GM12892 (cell line): ENCODE results near the gene CGREF1.

Experiments used
- DNase-seq: peaks from one replicate; pipeline ENCODE4 v3.0.0; 2011; ENCODE audit not compliant: insufficient read length
- FAIRE-seq: peaks from 2 replicates; lab custom pipeline; 2011; peaks lifted over from hg19 to GRCh38; lab: Jason Lieb, UNC
- POLR2A ChIP-seq: IDR thresholded peaks from 2 replicates; pipeline ENCODE4 v1.6.1; 2011; ENCODE audit warnings: low read depth, low read length, control low read depth
- POLR2AphosphoS5 ChIP-seq: IDR thresholded peaks from 2 replicates; pipeline ENCODE4 v1.6.1; 2011; ENCODE audit warnings: low read depth, low read length, control low read depth
- TAF1 ChIP-seq: IDR thresholded peaks from 2 replicates; pipeline ENCODE4 v1.6.1; 2011; ENCODE audit warnings: low read depth, mild to moderate bottlenecking, control low read depth, low read length, borderline replicate concordance

The CGREF1 gene

GRCh38 chr2:27134781-27135477 lies 16.0 kb upstream of the CGREF1 start:
- no peak for FAIRE-seq
- no peak for DNase-seq
- TF ChIP-seq POLR2A (no peak), POLR2AphosphoS5 (no peak), TAF1 (0 out of 2 replicates have a peak, but pooled peaks have one; percentile 20)

- DNase-seq (peak; percentile 99), FAIRE-seq (peak; percentile 99)
- TF ChIP-seq TAF1 (peak; percentile 22; the same call in 1 of the 2 replicates), POLR2A (peak; percentile 85), POLR2AphosphoS5 (peak; percentile 85)
These were observed 15.2 kb upstream of the CGREF1 start, which contains the start of gene PREB for GRCh38 chr2:27133905-27134780. TSS of gene PREB (minus strand) at chr2:27134636. CDS start at chr2:27134421, 215 bp downstream.

GRCh38 chr2:27133195-27133875 lies 14.4 kb upstream of the CGREF1 start:
- DNase-seq (no peak), FAIRE-seq (no peak)
- no peak for TF ChIP-seq POLR2A
- no peak for TF ChIP-seq POLR2AphosphoS5
- no peak for TF ChIP-seq TAF1

- DNase-seq (no peak), FAIRE-seq (no peak)
- TF ChIP-seq POLR2AphosphoS5, result no peak
- no peak for TF ChIP-seq TAF1
- TF ChIP-seq POLR2A, result no peak
These were observed 12.5 kb upstream of the CGREF1 start for GRCh38 chr2:27131429-27131828.

- no peak for FAIRE-seq
- no peak for TF ChIP-seq POLR2AphosphoS5
- TF ChIP-seq POLR2A, result no peak
- no peak for TF ChIP-seq TAF1
- no peak for DNase-seq
These were observed 11.5 kb upstream of the CGREF1 start for GRCh38 chr2:27130396-27130795.

GRCh38 chr2:27128668-27129571 lies 10.0 kb upstream of the CGREF1 start:
- TF ChIP-seq POLR2A (peak; percentile 7; the same call in 1 of the 2 replicates), TAF1 (no peak), POLR2AphosphoS5 (no peak)
- FAIRE-seq (no peak), DNase-seq (no peak)

- no peak for DNase-seq
- TF ChIP-seq POLR2AphosphoS5, result no peak
- TF ChIP-seq POLR2A, result 0 out of 2 replicates have a peak, but pooled peaks have one; percentile 10
- TF ChIP-seq TAF1, result no peak
- no peak for FAIRE-seq
These were observed 9.1 kb upstream of the CGREF1 start for GRCh38 chr2:27127883-27128667.

- TF ChIP-seq POLR2A (no peak), TAF1 (no peak), POLR2AphosphoS5 (no peak)
- DNase-seq, result no peak
- no peak for FAIRE-seq
These were observed 7.4 kb upstream of the CGREF1 start for GRCh38 chr2:27126252-27126710.

- no peak for FAIRE-seq
These were observed 6.2 kb upstream of the CGREF1 start for GRCh38 chr2:27125104-27125503.

More at GRCh38 chr2:27125104-27125503, 6.2 kb upstream of the CGREF1 start:
- TF ChIP-seq POLR2A (no peak), POLR2AphosphoS5 (no peak), TAF1 (no peak)
- no peak for DNase-seq
